SK-N-SH (cell line): ENCODE measurements around the gene MTCL1. TPM values are rescaled to one million over a fixed set of nuclear protein-coding genes. Genes with fewer than 3 reads are reported as not detected.

Experiments used
- CTCF ChIA-PET: fragments of 300-600, 350-600 bp; formaldehyde crosslinking; extraction: SDS; loops from one replicate; lab custom pipeline; 2021; lab: Yijun Ruan, JAX
- POLR2A ChIA-PET: fragments of 350-600 bp; sonication (Branson Sonifier 250); formaldehyde crosslinking; extraction: SDS; loops from one replicate; lab custom pipeline; 2020; ENCODE audit warnings: antibody characterized with exemption, inconsistent platforms; lab: Yijun Ruan, JAX
- DNase-seq: peaks from one replicate; pipeline ENCODE4 v3.0.0; 2012
- H2AFZ ChIP-seq: fragments of 200-600 bp; sonication (generic); 2 replicates; pipeline ENCODE4 v1.8.1; 2016; ENCODE audit warnings: antibody characterized with exemption, mild to moderate bottlenecking, low read depth
- H3F3A ChIP-seq: fragments of 200-600 bp; sonication (generic); replicated peaks from 2 replicates; pipeline ENCODE3; 2016; ENCODE audit warnings: antibody characterized with exemption, mild to moderate bottlenecking; ENCODE audit not compliant: insufficient read depth
- H3K27ac ChIP-seq, 2 experiments: fragments of 200-500 bp in 1 of 2; fragments of 200-600 bp in 1 of 2; sonication (Bioruptor generic) in 1 of 2; sonication (generic), shearing (Covaris generic) in 1 of 2; 2 replicates each; pipeline versions ENCODE4 v1.5.1 to v1.6.1; 2014 to 2016; ENCODE audit warnings: low read depth in 2 of 2, inconsistent platforms in 1 of 2, low read length in 1 of 2, mild to moderate bottlenecking in 1 of 2, mixed read lengths in 1 of 2
- H3K27me3 ChIP-seq: fragments of 200-600 bp; sonication (generic), shearing (Covaris generic); 2 replicates; pipeline ENCODE4 v1.6.1; 2016; ENCODE audit warnings: mixed run types; ENCODE audit not compliant: insufficient read depth
- H3K36me3 ChIP-seq, 2 experiments: fragments of 200-500 bp in 1 of 2; fragments of 200-600 bp in 1 of 2; sonication (Bioruptor generic) in 1 of 2; sonication (generic) in 1 of 2; replicated peaks in 1 of 2; 2 replicates each; pipeline versions ENCODE3 to v1.5.1; 2014 to 2016; ENCODE audit warnings: low read length in 1 of 2, mild to moderate bottlenecking in 1 of 2; ENCODE audit not compliant: insufficient read depth in 2 of 2, control insufficient read depth in 1 of 2
- H3K4me1 ChIP-seq, 2 experiments: fragments of 200-500 bp in 1 of 2; fragments of 200-600 bp in 1 of 2; sonication (Bioruptor generic) in 1 of 2; sonication (generic), shearing (Covaris generic) in 1 of 2; 2 replicates each; pipeline versions ENCODE4 v1.5.1 to v1.6.1; 2014 to 2016; ENCODE audit warnings: low read depth in 1 of 2, low read length in 1 of 2, mixed run types in 1 of 2; ENCODE audit not compliant: insufficient read depth in 2 of 2, control insufficient read depth in 1 of 2
- H3K4me2 ChIP-seq: fragments of 200-600 bp; sonication (generic), shearing (Covaris generic); 2 replicates; pipeline ENCODE4 v1.6.1; 2017; ENCODE audit warnings: mixed run types
- H3K4me3 ChIP-seq, 2 experiments: fragments of 200-500 bp in 1 of 2; fragments of 200-600 bp in 1 of 2; sonication (Bioruptor generic) in 1 of 2; sonication (generic), shearing (Covaris generic) in 1 of 2; 2 replicates each; pipeline versions ENCODE4 v1.5.1 to v1.8.1; 2014 to 2016; ENCODE audit warnings: low read depth in 2 of 2, inconsistent platforms in 1 of 2, low read length in 1 of 2, mild to moderate bottlenecking in 1 of 2, mixed read lengths in 1 of 2, moderate library complexity in 1 of 2
- H3K79me2 ChIP-seq: fragments of 200-600 bp; sonication (generic); 2 replicates; pipeline ENCODE4 v1.8.1; 2017; ENCODE audit warnings: mild to moderate bottlenecking; ENCODE audit not compliant: insufficient read depth
- H3K9ac ChIP-seq: fragments of 200-600 bp; sonication (generic); 2 replicates; pipeline ENCODE4 v1.6.1; 2017; ENCODE audit warnings: mixed run types
- H3K9me2 ChIP-seq: fragments of 200-600 bp; sonication (generic); 2 replicates; pipeline ENCODE4 v1.6.1; 2017; ENCODE audit warnings: mixed run types
- H3K9me3 ChIP-seq: fragments of 200-600 bp; sonication (generic); 2 replicates; pipeline ENCODE4 v1.6.1; 2017; ENCODE audit warnings: mixed run types, mild to moderate bottlenecking, moderate library complexity
- H4K20me1 ChIP-seq: fragments of 200-600 bp; sonication (generic); 2 replicates; pipeline ENCODE4 v1.6.1; 2017; ENCODE audit warnings: mild to moderate bottlenecking, mixed run types; ENCODE audit not compliant: insufficient read depth
- CHD2 ChIP-seq: fragments of 150-350 bp; IDR thresholded peaks from 2 replicates; pipeline ENCODE4 v1.6.1; 2018; ENCODE audit warnings: low read length; ENCODE audit not compliant: partially characterized antibody
- EP300 ChIP-seq, 2 experiments: IDR thresholded peaks; 2 replicates each; pipeline versions ENCODE4 v1.4.0 to v1.6.1; 2012; ENCODE audit warnings: borderline replicate concordance in 1 of 2, low read depth in 1 of 2, low read length in 1 of 2
- EZH2phosphoT487 ChIP-seq: fragments of 200-600 bp; sonication (generic); IDR thresholded peaks from 2 replicates; pipeline ENCODE4 v1.6.1; 2017; ENCODE audit warnings: low read depth, mixed run types, mild to moderate bottlenecking, antibody characterized with exemption, moderate library complexity, borderline replicate concordance
- FOXJ3 ChIP-seq: sonication (generic); formaldehyde crosslinking; IDR thresholded peaks from 2 replicates; pipeline ENCODE4 v1.5.1; 2020; ENCODE audit warnings: mild to moderate bottlenecking, missing genetic modification reagents
- FOXM1 ChIP-seq: IDR thresholded peaks from 2 replicates; pipeline ENCODE4 v1.4.0; 2012; ENCODE audit warnings: low read depth, mild to moderate bottlenecking
- GATA2 ChIP-seq: sonication (generic); formaldehyde crosslinking; IDR thresholded peaks from 2 replicates; pipeline ENCODE4 v1.5.0; 2020; ENCODE audit warnings: mild to moderate bottlenecking, missing genetic modification reagents
- JUND ChIP-seq: IDR thresholded peaks from 2 replicates; pipeline ENCODE4 v1.4.0; 2012
- MEF2A ChIP-seq: IDR thresholded peaks from 2 replicates; pipeline ENCODE4 v1.4.0; 2012; ENCODE audit warnings: low read depth, borderline replicate concordance
- MXI1 ChIP-seq: IDR thresholded peaks from 2 replicates; pipeline ENCODE4 v1.6.1; 2012; ENCODE audit warnings: mild to moderate bottlenecking, low read depth, low read length, improper control_type of control experiment
- NFIC ChIP-seq: IDR thresholded peaks from 2 replicates; pipeline ENCODE4 v1.4.0; 2012; ENCODE audit warnings: borderline replicate concordance
- NRF1 ChIP-seq: IDR thresholded peaks from 2 replicates; pipeline ENCODE4 v1.6.1; 2012; ENCODE audit warnings: low read depth, mild to moderate bottlenecking, low read length
- RAD21 ChIP-seq: IDR thresholded peaks from 2 replicates; pipeline ENCODE4 v1.6.1; 2012; ENCODE audit warnings: mild to moderate bottlenecking, low read length
- RCOR1 ChIP-seq: fragments of 150-350 bp; IDR thresholded peaks from 2 replicates; pipeline ENCODE4 v1.6.1; 2017; ENCODE audit warnings: antibody characterized with exemption, low read length
- RFX5 ChIP-seq: IDR thresholded peaks from 2 replicates; pipeline ENCODE4 v1.6.1; 2012; ENCODE audit warnings: mild to moderate bottlenecking, improper control_type of control experiment, low read length
- RXRA ChIP-seq: IDR thresholded peaks from 2 replicates; pipeline ENCODE4 v1.4.0; 2012; ENCODE audit warnings: low read depth, mild to moderate bottlenecking, borderline replicate concordance
- SIN3A ChIP-seq: IDR thresholded peaks from 2 replicates; pipeline ENCODE4 v1.6.1; 2012; ENCODE audit warnings: low read depth, mild to moderate bottlenecking, low read length, moderate library complexity, borderline replicate concordance
- SMC3 ChIP-seq: IDR thresholded peaks from 2 replicates; pipeline ENCODE4 v1.6.1; 2012; ENCODE audit warnings: low read depth, low read length, improper control_type of control experiment
- TAF1 ChIP-seq: IDR thresholded peaks from 2 replicates; pipeline ENCODE4 v1.6.1; 2012; ENCODE audit warnings: low read depth, mild to moderate bottlenecking, low read length, moderate library complexity, borderline replicate concordance
- TEAD4 ChIP-seq: IDR thresholded peaks from 2 replicates; pipeline ENCODE4 v1.4.0; 2012; ENCODE audit warnings: mild to moderate bottlenecking, borderline replicate concordance; ENCODE audit not compliant: insufficient read depth
- YY1 ChIP-seq: IDR thresholded peaks from 2 replicates; pipeline ENCODE4 v1.4.0; 2012; ENCODE audit warnings: low read depth, mild to moderate bottlenecking
- WGBS: methylation state at CpG from one replicate; pipeline ENCODE4 v1.1.6; 2017; ENCODE audit warnings: low lambda C conversion rate; 5-methylcytosine and 5-hydroxymethylcytosine counted together
- polyA plus RNA-seq, 3 experiments: library from polyadenylated mRNA; depleted of rRNA; stranded (reverse); fragments of >200 nt; gene quantifications; 2 replicates each; pipeline ENCODE4 v1.2.3, GENCODE V29; 2012
- TF ChIP-seq, protein P1 (sequence below): IDR thresholded peaks from 2 replicates; pipeline ENCODE4 v1.4.0; 2012; ENCODE audit warnings: low read depth, borderline replicate concordance
- TF ChIP-seq, protein P2 (sequence below): fragments of 150-350 bp; IDR thresholded peaks from 2 replicates; pipeline ENCODE4 v1.6.1; 2017; ENCODE audit warnings: antibody characterized with exemption, low read length, low read depth, borderline replicate concordance
- TF ChIP-seq, protein P3 (sequence below): IDR thresholded peaks from 2 replicates; pipeline ENCODE4 v1.4.0; 2012; ENCODE audit warnings: low read depth, borderline replicate concordance
- TF ChIP-seq, protein P4 (sequence below): IDR thresholded peaks from 2 replicates; pipeline ENCODE4 v1.6.1; 2012; ENCODE audit warnings: mild to moderate bottlenecking, low read depth, low read length, moderate library complexity

The MTCL1 gene
- polyA plus RNA-seq, 1 of the 3 experiments (the other 2 are of a cell fraction), result 33.5 TPM

- H3K9me3 ChIP-seq, result no peaks in the 10 kb centered on the region
- H3F3A ChIP-seq, result peaks cover 25% of the 10 kb centered on the region
- ChIA-PET CTCF (interaction anchor here (0.7 to 3.0 kb wide), 6 partner anchors 27 to 194 kb away, joined by 4 to 10 read pairs (median 6); no protein-coding TSS in a partner anchor), POLR2A (interaction anchor here (3.2 kb wide), 1 partner anchor 27 kb away, joined by 26 read pairs; no protein-coding TSS in a partner anchor)
- peak; percentile 75 for DNase-seq
- TF ChIP-seq NFIC, result 0 out of 2 replicates have a peak, but pooled peaks have one; percentile 15
- TF ChIP-seq FOXM1, result no peak
- TF ChIP-seq EP300 (IDR thresholded peaks at IDR 0.05; ENCODE audit: borderline replicate concordance in 1 of 2, low read depth in 1 of 2, low read length in 1 of 2), result peak in 1 of 2 experiments; percentile 83; a peak in 2 of 4 replicates
- no peak for TF ChIP-seq EZH2phosphoT487
- no peak for TF ChIP-seq MEF2A
- TF ChIP-seq RAD21, result peak; percentile 2; the same call in 1 of the 2 replicates
- TF ChIP-seq, protein P1, sequence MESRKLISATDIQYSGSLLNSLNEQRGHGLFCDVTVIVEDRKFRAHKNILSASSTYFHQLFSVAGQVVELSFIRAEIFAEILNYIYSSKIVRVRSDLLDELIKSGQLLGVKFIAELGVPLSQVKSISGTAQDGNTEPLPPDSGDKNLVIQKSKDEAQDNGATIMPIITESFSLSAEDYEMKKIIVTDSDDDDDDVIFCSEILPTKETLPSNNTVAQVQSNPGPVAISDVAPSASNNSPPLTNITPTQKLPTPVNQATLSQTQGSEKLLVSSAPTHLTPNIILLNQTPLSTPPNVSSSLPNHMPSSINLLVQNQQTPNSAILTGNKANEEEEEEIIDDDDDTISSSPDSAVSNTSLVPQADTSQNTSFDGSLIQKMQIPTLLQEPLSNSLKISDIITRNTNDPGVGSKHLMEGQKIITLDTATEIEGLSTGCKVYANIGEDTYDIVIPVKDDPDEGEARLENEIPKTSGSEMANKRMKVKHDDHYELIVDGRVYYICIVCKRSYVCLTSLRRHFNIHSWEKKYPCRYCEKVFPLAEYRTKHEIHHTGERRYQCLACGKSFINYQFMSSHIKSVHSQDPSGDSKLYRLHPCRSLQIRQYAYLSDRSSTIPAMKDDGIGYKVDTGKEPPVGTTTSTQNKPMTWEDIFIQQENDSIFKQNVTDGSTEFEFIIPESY, result no peak
- peak; percentile 59 for TF ChIP-seq CHD2
- peak; percentile 79 for TF ChIP-seq GATA2 (CRISPR knock-in tag)
- no peak for TF ChIP-seq JUND
- no peak for TF ChIP-seq TAF1
- TF ChIP-seq TEAD4, result no peak
- peak; percentile 12; the same call in 1 of the 2 replicates for TF ChIP-seq MXI1
- no peak for TF ChIP-seq RFX5
- TF ChIP-seq NRF1, result no peak
- TF ChIP-seq, protein P2, sequence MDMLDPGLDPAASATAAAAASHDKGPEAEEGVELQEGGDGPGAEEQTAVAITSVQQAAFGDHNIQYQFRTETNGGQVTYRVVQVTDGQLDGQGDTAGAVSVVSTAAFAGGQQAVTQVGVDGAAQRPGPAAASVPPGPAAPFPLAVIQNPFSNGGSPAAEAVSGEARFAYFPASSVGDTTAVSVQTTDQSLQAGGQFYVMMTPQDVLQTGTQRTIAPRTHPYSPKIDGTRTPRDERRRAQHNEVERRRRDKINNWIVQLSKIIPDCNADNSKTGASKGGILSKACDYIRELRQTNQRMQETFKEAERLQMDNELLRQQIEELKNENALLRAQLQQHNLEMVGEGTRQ, result no peak
- TF ChIP-seq FOXJ3 (CRISPR knock-in tag), result no peak
- TF ChIP-seq SIN3A, result no peak
- no peak for TF ChIP-seq RXRA
- TF ChIP-seq SMC3, result no peak; the same call in 1 of the 2 replicates
- TF ChIP-seq RCOR1, result peak; percentile 64
- TF ChIP-seq, protein P3, sequence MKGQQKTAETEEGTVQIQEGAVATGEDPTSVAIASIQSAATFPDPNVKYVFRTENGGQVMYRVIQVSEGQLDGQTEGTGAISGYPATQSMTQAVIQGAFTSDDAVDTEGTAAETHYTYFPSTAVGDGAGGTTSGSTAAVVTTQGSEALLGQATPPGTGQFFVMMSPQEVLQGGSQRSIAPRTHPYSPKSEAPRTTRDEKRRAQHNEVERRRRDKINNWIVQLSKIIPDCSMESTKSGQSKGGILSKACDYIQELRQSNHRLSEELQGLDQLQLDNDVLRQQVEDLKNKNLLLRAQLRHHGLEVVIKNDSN, result no peak
- no peak for TF ChIP-seq YY1
- TF ChIP-seq, protein P4, sequence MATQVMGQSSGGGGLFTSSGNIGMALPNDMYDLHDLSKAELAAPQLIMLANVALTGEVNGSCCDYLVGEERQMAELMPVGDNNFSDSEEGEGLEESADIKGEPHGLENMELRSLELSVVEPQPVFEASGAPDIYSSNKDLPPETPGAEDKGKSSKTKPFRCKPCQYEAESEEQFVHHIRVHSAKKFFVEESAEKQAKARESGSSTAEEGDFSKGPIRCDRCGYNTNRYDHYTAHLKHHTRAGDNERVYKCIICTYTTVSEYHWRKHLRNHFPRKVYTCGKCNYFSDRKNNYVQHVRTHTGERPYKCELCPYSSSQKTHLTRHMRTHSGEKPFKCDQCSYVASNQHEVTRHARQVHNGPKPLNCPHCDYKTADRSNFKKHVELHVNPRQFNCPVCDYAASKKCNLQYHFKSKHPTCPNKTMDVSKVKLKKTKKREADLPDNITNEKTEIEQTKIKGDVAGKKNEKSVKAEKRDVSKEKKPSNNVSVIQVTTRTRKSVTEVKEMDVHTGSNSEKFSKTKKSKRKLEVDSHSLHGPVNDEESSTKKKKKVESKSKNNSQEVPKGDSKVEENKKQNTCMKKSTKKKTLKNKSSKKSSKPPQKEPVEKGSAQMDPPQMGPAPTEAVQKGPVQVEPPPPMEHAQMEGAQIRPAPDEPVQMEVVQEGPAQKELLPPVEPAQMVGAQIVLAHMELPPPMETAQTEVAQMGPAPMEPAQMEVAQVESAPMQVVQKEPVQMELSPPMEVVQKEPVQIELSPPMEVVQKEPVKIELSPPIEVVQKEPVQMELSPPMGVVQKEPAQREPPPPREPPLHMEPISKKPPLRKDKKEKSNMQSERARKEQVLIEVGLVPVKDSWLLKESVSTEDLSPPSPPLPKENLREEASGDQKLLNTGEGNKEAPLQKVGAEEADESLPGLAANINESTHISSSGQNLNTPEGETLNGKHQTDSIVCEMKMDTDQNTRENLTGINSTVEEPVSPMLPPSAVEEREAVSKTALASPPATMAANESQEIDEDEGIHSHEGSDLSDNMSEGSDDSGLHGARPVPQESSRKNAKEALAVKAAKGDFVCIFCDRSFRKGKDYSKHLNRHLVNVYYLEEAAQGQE, result no peak
- TF ChIP-seq, all 33 proteins: peak for 7
- no peak overlapping the region for H2AFZ ChIP-seq
- H3K4me2 ChIP-seq, result peak overlapping the region; percentile 56
- H3K27me3 ChIP-seq, result no peaks in the 10 kb centered on the region
- peak overlapping the region; percentile 91 to 94 for H3K27ac ChIP-seq
- peaks cover 28 to 36% of the 10 kb centered on the region in 2 experiments for H3K36me3 ChIP-seq
- H3K4me1 ChIP-seq, result peaks cover 45 to 60% of the 10 kb centered on the region in 2 experiments
- 56% methylated on average over 13 of the region's 13 CpGs for WGBS
- no peak overlapping the region; the same call in 1 of the 2 replicates for H3K9ac ChIP-seq
- H3K4me3 ChIP-seq, result no peak overlapping the region
- H3K79me2 ChIP-seq, result no peaks in the 10 kb centered on the region; the same call in 1 of the 2 replicates
- H4K20me1 ChIP-seq, result no peaks in the 10 kb centered on the region
- H3K9me2 ChIP-seq, result no peaks in the 10 kb centered on the region
Measured at GRCh38 chr18:8793445-8794155, 88.2 kb downstream of the MTCL1 start.
